ENCODE data around the gene LRTM2.

The LRTM2 gene

DNA sequence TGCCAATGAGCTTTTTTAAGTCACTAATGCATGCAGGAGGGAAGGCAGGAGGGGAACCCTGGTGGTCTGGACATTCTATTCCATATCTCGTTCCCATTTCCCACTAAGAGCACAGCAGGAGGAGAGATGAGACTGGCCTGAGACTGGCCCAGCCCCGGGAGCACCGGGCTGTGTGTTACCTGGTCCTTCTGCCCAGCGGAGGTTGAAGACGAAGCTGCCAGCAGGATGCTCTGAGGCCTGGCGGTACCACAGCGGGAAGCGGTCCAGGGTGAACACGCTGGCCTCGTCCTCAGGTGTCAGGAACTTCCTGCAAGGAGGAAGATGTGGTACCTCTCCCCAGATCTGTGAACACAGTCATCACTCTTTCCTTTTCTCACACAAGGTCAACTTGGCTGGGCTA, 23.9 kb downstream of the LRTM2 start:
- DNase-seq, result no peak

- no peak for DNase-seq
Observed at GRCh38 chr12:1844661-1845409, 24.5 kb downstream of the LRTM2 start.

DNA sequence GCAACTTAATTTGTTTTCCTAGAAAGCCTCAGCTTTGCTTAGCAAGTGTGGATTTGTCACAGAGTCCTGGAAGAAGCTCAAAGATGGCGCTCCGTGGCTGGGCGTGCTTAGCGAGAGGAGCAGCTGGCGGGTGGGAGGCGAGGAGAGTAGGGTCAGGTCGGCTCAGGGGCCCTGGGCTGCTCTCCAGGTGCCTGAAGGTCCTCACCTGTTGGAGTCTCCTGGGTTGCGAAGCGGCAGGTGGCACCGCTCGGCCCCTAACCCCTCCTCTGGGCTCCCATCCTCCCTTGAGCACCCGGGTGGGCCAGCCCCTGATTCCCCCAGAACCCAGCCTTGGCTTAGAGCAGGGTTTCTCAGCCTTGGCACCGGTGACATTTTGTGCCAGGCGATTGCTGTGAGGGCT, 25.1 kb downstream of the LRTM2 start:
- no peak for DNase-seq

DNA sequence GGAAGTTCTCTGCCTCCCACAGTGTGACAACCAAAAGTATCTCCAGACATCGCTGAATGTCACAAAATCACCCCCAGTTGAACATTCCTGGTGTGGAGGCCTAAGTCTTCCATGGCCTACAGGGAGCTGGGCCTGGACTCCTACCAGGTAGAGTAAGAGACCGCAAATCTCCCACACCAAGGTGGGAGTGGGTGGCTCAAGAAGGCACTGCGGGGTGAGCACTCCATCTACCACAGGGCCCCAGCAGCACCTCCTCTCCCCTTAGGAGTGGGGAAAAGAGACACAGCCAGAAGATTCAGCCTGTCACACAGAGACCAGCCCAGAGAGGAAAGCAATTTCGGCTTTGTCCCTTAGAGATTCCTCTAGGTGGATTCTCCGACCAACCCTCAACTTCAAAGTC, 25.5 kb downstream of the LRTM2 start:
- no peak for DNase-seq

- DNase-seq, result no peak
Observed at GRCh38 chr12:1846421-1847405, 26.3 kb downstream of the LRTM2 start.

GRCh38 chr12:1847411-1847810, 27.0 kb downstream of the LRTM2 start:
- no peak for DNase-seq

DNA sequence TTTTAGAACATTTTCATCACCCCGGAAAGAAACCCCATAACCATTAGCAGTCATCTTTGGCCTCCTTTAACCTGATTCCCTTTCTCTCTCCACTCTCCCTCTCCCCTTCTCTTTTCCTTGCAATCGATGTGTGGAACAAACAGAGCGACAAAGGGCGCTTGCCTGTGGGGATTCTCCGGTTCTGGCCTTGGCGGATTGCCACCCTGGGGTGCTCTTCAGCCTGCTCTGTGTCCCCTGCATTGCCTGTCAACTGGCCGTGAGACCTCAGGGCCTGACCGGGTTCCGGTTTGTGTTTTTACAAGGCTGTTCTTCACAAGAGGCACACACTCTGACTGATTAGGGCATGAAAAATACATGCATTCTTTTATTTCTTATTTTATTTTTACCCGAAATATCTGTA, 27.8 kb downstream of the LRTM2 start:
- DNase-seq, result no peak

- DNase-seq, result no peak
Observed at GRCh38 chr12:1848745-1849144, 28.4 kb downstream of the LRTM2 start.

- no peak for DNase-seq
Observed at GRCh38 chr12:1851151-1851701, 30.9 kb downstream of the LRTM2 start.

- DNase-seq, result peak; percentile 9
Observed at GRCh38 chr12:1852076-1852475, 31.7 kb downstream of the LRTM2 start.

DNA sequence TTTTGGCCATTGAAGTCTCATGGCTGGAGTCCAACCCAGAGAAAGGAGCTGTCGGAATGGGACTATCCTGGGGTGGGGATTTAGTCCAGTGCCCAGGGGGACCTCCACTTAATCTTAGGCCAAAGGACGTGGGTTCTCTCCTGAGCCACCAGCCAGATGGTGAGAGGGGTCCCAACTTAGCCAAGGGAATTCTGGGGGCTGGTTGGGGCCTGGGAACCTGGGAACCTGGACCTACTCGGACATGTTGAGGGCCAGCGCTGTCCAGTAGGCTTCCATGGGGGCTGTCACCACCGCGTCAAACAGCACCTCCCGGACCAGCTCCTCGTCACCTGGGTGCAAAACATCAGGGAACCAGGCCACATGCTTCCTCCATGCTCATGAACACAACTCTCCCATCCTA, 33.4 kb downstream of the LRTM2 start:
- DNase-seq, result no peak

DNA sequence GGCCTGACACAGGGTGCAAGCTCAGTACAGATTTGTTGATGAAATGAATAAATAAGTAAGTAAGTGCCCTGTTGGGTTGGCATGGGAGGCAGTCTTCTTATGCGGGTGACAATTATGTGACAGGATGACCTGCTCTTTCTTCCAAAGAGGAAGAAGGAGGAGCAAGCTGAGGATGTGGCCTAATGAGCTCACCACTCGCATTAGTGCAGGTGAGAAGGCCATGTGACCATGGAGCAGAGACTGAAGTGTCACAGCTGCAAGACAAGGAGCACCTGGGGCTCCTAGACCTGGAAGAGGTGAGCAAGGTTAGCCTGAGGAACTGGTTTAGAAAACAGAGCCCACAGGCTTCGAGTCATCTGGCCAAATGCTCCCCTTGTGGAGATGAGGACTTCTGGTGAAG, 34.9 kb downstream of the LRTM2 start:
- DNase-seq, result no peak

DNA sequence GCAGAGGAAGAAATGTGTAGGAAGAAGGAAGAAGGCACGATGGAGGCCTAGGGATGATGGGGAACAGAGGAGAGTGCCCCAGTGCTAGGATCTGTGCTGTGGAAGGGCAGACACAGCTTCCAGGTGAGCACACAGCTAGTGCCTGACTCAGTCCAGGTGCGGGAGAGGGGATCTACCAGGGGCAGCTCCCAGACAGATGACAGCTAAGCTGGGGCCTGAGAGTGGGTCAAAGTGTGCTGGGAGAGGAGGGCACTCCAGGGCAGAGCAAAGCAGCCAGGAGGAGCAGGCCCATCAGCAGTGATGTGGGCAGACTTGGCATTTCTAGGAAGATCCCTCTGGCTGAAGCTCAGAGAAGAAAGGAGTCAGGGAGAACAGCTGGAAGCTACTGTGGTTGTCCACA, 36.7 kb downstream of the LRTM2 start:
- DNase-seq, result no peak

- DNase-seq, result no peak
Observed at GRCh38 chr12:1857821-1858220, 37.5 kb downstream of the LRTM2 start.

- no peak for DNase-seq
Observed at GRCh38 chr12:1858456-1858855, 38.1 kb downstream of the LRTM2 start.

- DNase-seq, result no peak
Observed at GRCh38 chr12:1859643-1860042, 39.3 kb downstream of the LRTM2 start.

- no peak for DNase-seq
Observed at GRCh38 chr12:1862973-1863372, 42.6 kb downstream of the LRTM2 start.

- DNase-seq, result no peak
Observed at GRCh38 chr12:1863823-1864222, 43.5 kb downstream of the LRTM2 start.

DNA sequence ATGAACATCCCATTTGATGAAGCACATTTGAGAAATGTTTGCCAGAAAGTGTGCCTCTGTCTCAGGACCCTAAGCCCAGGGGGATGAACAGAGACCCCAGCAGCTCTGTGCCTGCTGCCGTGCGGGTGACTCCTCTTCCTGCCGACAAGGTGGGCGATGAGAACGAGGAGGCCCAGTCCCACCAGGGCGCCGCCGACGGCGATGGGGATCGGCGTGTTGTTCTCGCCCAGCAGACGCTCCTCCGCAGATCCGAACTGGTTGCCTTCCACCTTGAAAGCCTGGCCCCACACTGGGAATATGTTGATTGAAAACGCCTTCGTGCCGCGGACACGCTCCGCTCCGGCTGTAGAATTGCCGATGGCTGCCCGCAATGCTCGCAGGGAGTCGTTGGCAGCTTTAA, 44.1 kb downstream of the LRTM2 start:
- DNase-seq, result no peak

GRCh38 chr12:1864867-1865266, 44.5 kb downstream of the LRTM2 start:
- no peak for DNase-seq

GRCh38 chr12:1865284-1865866, 45.0 kb downstream of the LRTM2 start:
- no peak for DNase-seq

- no peak for DNase-seq
Observed at GRCh38 chr12:1869145-1869544, 48.8 kb downstream of the LRTM2 start.

DNA sequence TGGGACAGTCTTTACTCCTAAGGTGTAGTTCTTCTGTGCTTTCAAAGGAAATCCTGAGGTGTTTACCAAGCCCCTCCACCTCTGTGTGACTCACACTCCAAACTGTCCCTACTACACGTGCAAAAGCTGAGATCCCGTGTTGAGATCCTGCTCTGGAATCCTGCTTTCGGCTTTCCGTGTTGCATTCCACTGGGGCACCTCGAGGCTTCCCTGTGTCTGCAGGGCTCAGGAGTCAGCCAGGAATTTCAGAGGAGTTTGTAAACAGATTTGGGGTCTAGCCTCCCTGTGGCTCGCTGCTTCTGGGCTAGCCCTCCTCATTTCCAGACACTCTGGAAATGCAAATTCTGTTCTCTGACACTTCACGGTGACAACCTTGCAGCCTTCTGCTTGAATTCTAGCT, 49.7 kb downstream of the LRTM2 start:
- no peak for DNase-seq

All from GF-D8 (cell line).